ENCODE measurements around the gene GLIPR1L2. TPM values are rescaled to one million over a fixed set of nuclear protein-coding genes. Genes with fewer than 3 reads are reported as not detected.

The GLIPR1L2 gene
- total RNA-seq, 1 donor from 2014 or later = 0.14 TPM

DNA sequence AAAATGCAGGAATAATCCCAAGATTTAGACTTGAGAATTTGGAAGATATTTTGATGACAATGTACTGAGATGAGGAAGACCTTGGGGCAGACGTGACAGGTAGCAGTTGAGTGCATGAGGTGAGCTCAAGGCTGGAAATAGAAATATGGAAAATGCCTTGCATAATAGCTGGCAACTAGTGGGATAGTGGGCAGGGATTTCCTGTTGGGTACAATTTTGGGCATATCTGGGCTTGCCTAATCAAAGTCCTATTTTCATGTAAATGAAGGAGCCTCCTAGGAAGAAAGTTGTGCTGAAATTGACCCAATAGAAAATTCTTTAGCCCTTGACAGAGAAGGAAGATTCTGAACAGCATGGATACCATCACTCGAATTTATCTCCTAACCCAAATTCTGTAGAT, 83.2 kb downstream of the GLIPR1L2 start:
- intact Hi-C loops (cut with micrococcal nuclease) = no loop called here

DNA sequence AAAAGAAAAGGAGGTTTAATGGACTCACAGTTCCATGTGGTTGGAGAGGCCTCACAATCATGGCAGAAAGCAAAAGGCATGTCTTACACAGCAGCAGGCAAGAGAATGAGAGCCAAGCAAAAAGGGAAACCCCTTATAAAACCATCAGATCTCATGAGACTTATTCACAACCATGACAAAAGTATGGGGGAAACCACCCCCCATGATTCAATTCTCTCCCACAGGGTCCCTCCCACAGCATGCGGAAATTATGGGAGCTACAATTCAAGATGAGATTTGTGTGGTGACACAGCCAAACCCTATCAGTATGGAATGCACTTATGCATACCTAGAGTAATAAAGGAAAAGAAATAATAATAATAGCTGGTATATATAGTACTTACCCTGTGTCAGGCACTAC, 85.2 kb downstream of the GLIPR1L2 start:
- intact Hi-C loops (cut with micrococcal nuclease) = no loop called here

DNA sequence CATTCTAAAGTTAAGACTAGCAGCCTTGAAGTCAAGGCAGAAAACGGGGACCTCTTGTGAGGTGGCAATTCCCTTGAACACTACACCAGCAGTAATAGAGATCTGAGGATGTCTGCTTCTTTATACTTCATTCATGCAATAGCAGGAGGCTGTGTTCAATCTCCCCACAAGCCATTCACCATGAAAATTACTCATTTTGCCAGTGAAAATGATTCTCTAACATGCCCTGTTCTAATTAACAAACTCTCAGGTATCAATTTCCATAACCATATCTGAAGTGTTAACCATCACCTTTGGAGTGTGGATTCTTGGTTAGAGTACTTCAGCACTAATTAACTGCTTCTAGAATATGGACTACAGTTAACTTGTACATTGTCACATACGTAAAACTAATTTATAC, 86.2 kb downstream of the GLIPR1L2 start:
- intact Hi-C loops (cut with micrococcal nuclease) = no loop called here

DNA sequence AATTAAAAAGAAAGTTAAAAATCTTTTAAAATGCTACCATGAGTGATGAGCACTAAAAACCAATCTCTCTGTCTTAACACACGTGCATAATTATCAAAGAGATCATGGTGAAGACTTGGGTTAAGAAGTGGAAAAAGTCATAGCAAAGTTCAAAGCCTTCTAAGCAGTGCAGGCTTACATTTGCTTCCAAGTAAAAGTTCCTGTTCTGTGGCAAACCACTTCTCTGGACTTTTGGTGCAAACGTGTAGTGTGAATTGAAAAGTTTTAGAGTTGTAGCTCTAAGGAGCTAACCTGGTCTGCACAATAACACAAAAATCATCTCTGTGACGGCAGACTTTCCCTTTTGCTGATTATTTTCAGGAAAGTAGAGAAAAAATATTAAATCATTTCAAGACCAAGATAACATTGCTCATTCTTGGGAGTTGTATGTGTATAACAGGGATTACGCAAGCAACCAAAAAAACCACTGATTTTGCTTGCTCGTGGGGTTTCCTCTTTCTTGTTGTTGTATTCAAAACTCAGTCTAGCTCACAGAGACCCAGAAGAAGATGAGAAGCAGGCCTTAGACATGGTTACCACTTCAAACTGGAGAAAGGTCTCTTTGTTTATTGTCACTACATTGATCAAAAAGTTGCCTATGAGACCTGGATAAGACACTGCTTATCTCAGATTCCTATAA, 87.4 kb downstream of the GLIPR1L2 start:
- intact Hi-C loops (cut with micrococcal nuclease) = loop anchor here (1.0 to 2.0 kb wide), 3 partner anchors 21 to 144 kb away; partner anchors contain the start of gene GLIPR1L1

DNA sequence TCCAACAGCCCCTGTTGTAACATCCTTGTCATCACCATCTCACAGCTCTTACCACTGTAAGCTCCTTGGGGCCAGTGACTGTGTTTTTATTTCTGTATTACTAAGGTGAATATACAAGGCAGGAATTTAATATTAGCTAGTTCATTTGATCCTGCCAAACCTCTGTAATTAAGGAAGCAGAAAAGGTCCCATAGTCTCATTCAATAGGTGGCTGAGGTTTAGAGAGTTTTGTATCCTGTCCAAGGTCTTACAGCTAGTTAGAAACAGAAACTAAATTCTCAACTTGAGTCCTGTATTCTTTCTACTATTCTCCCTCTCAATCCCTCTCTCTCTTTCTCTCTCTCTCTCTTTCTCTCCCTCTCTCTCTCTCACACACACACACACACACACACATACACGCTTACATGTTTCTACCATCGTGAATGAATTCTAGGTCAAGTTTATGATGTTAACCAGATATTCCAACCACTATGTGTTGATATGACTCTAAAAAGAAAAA, 89.1 kb downstream of the GLIPR1L2 start:
- intact Hi-C loops (cut with micrococcal nuclease) = loop anchor here (1.0 to 10.0 kb wide), 8 partner anchors 23 to 945 kb away; partner anchors contain the start of genes ATXN7L3B, GLIPR1L2, KRR1 and NAP1L1

DNA sequence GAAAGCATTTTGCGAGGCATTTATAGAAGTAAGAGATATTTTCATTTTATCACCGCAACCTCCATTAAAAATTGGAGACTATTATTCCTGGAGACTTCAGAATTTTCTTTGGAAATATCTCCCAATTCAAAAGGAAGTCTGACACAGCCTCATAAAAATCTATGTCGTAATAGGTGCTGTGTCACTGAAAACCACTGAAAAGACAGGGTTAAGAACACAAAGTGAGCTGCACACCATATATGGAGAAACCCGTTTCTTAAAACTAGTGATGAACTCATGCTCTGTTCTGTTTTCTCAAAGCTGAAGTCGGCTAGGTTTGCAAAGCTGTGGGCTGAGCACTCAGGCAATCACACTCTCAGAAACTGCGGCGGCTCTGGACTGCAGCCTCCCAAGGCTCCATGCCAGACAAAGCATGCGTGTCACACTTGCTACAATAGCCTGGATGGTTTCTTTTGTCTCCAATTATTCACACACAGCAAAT, 89.6 kb downstream of the GLIPR1L2 start, which contains the start of gene GLIPR1:
TSS of gene GLIPR1 (plus strand) at position 287 of the 481 bp plus-strand sequence. CDS start at position 413, 126 bp downstream.
- intact Hi-C loops (cut with micrococcal nuclease) = loop anchor here (1.0 to 10.0 kb wide), 7 partner anchors 31 to 946 kb away; partner anchors contain the start of genes ATXN7L3B, GLIPR1L2, KRR1 and NAP1L1

DNA sequence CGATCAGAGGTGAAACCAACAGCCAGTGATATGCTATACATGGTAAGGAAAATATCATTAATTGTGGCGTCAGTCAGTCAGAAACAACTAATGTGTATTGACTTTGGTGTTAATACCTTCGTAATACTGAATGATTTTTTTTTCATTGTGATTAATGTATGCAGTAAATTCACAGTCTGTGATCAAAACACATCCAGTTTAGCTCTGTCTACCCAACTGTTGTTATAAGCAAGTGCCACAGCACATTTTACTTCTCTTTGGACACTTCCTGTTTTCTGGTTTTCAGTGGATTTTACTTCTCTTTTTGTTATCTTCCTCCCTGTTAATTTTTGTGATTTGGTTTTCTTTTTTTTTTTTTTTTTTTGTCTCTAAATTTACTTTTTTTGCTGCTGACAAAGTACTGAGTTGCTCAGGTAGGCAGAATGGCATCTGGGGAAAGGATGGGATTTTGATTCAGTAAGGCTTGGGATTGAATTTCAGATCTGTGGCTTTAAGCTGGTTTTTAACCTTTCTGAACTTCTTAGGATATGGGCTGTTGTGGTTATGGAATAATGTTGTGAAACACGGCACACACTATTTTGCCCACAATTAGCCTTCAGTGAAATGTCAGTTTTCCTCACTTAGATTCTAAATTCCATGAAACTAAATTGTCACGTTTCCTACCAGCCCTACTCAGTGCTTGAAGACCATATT, 90.3 kb downstream of the GLIPR1L2 start:
- intact Hi-C loops (cut with micrococcal nuclease) = loop anchor here (5.0 to 10.0 kb wide), 3 partner anchors 44 to 946 kb away; partner anchors contain the start of gene ATXN7L3B

DNA sequence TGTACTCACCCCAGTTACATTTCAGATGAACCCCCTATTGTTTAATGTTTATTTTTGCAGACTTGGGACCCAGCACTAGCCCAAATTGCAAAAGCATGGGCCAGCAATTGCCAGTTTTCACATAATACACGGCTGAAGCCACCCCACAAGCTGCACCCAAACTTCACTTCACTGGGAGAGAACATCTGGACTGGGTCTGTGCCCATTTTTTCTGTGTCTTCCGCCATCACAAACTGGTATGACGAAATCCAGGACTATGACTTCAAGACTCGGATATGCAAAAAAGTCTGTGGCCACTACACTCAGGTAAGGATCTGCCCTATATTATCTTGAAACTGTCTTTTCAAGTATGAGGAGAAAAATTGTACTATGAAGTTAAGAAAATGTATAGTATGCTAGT, 90.9 kb downstream of the GLIPR1L2 start:
- intact Hi-C loops (cut with micrococcal nuclease) = loop anchor here (5.0 to 10.0 kb wide), 3 partner anchors 44 to 947 kb away; partner anchors contain the start of gene ATXN7L3B

Other genes with a start within 250 kb of the GLIPR1L2 start
- not detected in 2 replicates for gene KCNC2, start 181.2 kb upstream of the GLIPR1L2 start, total RNA-seq
- 2.3 and 2.6 TPM in 2 replicates for gene CAPS2, start 60.8 kb upstream of the GLIPR1L2 start, total RNA-seq
- gene GLIPR1L1, start 56.4 kb upstream of the GLIPR1L2 start, total RNA-seq = not detected in 2 replicates
- gene GLIPR1, start 89.7 kb downstream of the GLIPR1L2 start, total RNA-seq = 21.8 and 23.5 TPM in 2 replicates
- gene KRR1, start 120.5 kb downstream of the GLIPR1L2 start, total RNA-seq = 79.6 and 80.6 TPM in 2 replicates